Endothelial cell of umbilical vein (primary cell): ENCODE measurements around the gene RRM1. TPM values are rescaled to one million over a fixed set of nuclear protein-coding genes. Genes with fewer than 3 reads are reported as not detected.

Experiments
- BruUV-seq: library from RNA; stranded (reverse); fragments of 400-500 nt; replicated peaks from 2 replicates; lab custom pipeline; 2021; lab: Mats Ljungman, UMichigan
- CTCF ChIA-PET: fragments of 300-600, 350-600 bp; sonication (Branson Sonifier 250); formaldehyde crosslinking; loops from one replicate; lab custom pipeline; 2021; ENCODE audit warnings: antibody characterized with exemption, inconsistent platforms; lab: Charles Lee
- POLR2A ChIA-PET: fragments of 300-600, 350-600 bp; sonication (Branson Sonifier 250); formaldehyde crosslinking; loops from one replicate; lab custom pipeline; 2021; ENCODE audit warnings: antibody characterized with exemption, inconsistent platforms; lab: Charles Lee
- DNase-seq: peaks from one replicate; pipeline ENCODE4 v3.0.0-alpha.2; 2011; ENCODE audit warnings: low read depth, low spot score
- FAIRE-seq: peaks from 2 replicates; lab custom pipeline; 2011; peaks lifted over from hg19 to GRCh38; lab: Jason Lieb, UNC
- H2AFZ ChIP-seq: 2 replicates; pipeline ENCODE4 v1.6.0; 2012; ENCODE audit warnings: low read depth, low read length, control low read depth, inconsistent platforms
- H3K27ac ChIP-seq: 2 replicates; pipeline ENCODE4 v1.5.1; 2011; ENCODE audit warnings: low read depth, mild to moderate bottlenecking, control low read depth, low read length, moderate library complexity; ENCODE audit not compliant: insufficient read depth
- H3K27me3 ChIP-seq, 2 experiments: 2 replicates each; pipeline versions ENCODE4 v1.6.0 to v1.6.1; 2011; ENCODE audit warnings: low read length in 2 of 2, mixed read lengths in 1 of 2; ENCODE audit not compliant: control insufficient read depth in 2 of 2, insufficient read depth in 2 of 2
- H3K36me3 ChIP-seq, 2 experiments: 2 replicates in 1 of 2; 3 replicates in 1 of 2; pipeline ENCODE4 v1.5.1; 2011; ENCODE audit warnings: low read length in 2 of 2, mild to moderate bottlenecking in 1 of 2, moderate library complexity in 1 of 2; ENCODE audit not compliant: control insufficient read depth in 2 of 2, insufficient read depth in 2 of 2; ENCODE audit errors: extremely low read depth in 1 of 2
- H3K4me1 ChIP-seq: 3 replicates; pipeline ENCODE4 v1.5.1; 2011; ENCODE audit warnings: mild to moderate bottlenecking, low read length; ENCODE audit not compliant: control insufficient read depth, insufficient read depth; ENCODE audit errors: extremely low read depth
- H3K4me2 ChIP-seq: 2 replicates; pipeline ENCODE4 v1.6.1; 2011; ENCODE audit warnings: low read length, control low read depth, mixed read lengths; ENCODE audit not compliant: insufficient read depth
- H3K4me3 ChIP-seq, 3 experiments: fragments of 200-600 bp in 1 of 3; sonication (generic), shearing (Covaris generic) in 1 of 3; replicated peaks in 1 of 3; 2 replicates each; pipeline ENCODE4 v1.5.1; 2011 to 2016; ENCODE audit warnings: control low read depth in 3 of 3, low read length in 3 of 3, mild to moderate bottlenecking in 2 of 3, inconsistent platforms in 1 of 3, low read depth in 1 of 3, moderate library complexity in 1 of 3; ENCODE audit not compliant: insufficient read depth in 1 of 3
- H3K79me2 ChIP-seq: 2 replicates; pipeline ENCODE4 v1.6.0; 2012; ENCODE audit warnings: low read length, inconsistent platforms; ENCODE audit not compliant: control insufficient read depth, insufficient read depth
- H3K9ac ChIP-seq: replicated peaks from 2 replicates; pipeline ENCODE3; 2011; ENCODE audit warnings: low read length, control low read depth; ENCODE audit not compliant: insufficient read depth; ENCODE audit errors: extremely low read depth
- H3K9me1 ChIP-seq: replicated peaks from 3 replicates; pipeline ENCODE4 v1.6.0; 2011; ENCODE audit warnings: mild to moderate bottlenecking, low read length; ENCODE audit not compliant: control insufficient read depth, insufficient read depth; ENCODE audit errors: extremely low read depth
- H3K9me3 ChIP-seq: replicated peaks from 2 replicates; pipeline ENCODE4 v1.5.1; 2012; ENCODE audit warnings: low read length, inconsistent platforms; ENCODE audit not compliant: control insufficient read depth, insufficient read depth
- H4K20me1 ChIP-seq: replicated peaks from 2 replicates; pipeline ENCODE3; 2011; ENCODE audit warnings: mild to moderate bottlenecking, low read length; ENCODE audit not compliant: control insufficient read depth, insufficient read depth; ENCODE audit errors: extremely low read depth
- CTCF ChIP-seq, 2 donors: IDR thresholded peaks; 1 replicate in 1 of 2; 2 replicates in 1 of 2; pipeline ENCODE4 v1.5.1; 2011; ENCODE audit warnings: low read length in 2 of 2, mild to moderate bottlenecking in 2 of 2, moderate library complexity in 2 of 2, control low read depth in 1 of 2, inconsistent platforms in 1 of 2, low read depth in 1 of 2; ENCODE audit not compliant: insufficient read depth in 1 of 2; ENCODE audit errors: extremely low read depth in 1 of 2
- EZH2 ChIP-seq: IDR thresholded peaks from 2 replicates; pipeline ENCODE4 v1.6.1; 2012; ENCODE audit warnings: borderline replicate concordance, low read depth, mild to moderate bottlenecking, moderate library complexity, low read length, inconsistent platforms; ENCODE audit not compliant: severe bottlenecking
- FOS ChIP-seq: IDR thresholded peaks from 2 replicates; pipeline ENCODE4 v1.6.1; 2011; ENCODE audit warnings: mild to moderate bottlenecking, low read length, moderate library complexity, borderline replicate concordance; ENCODE audit not compliant: insufficient read depth
- GATA2 ChIP-seq: IDR thresholded peaks from 2 replicates; pipeline ENCODE4 v1.7.0; 2011; ENCODE audit warnings: low read depth, mild to moderate bottlenecking, moderate library complexity, mixed read lengths, low read length; ENCODE audit not compliant: insufficient read length, insufficient read depth
- JUN ChIP-seq: IDR thresholded peaks from 2 replicates; pipeline ENCODE4 v1.6.1; 2011; ENCODE audit warnings: borderline replicate concordance, low read depth; ENCODE audit not compliant: insufficient read length, insufficient read depth
- MAX ChIP-seq: IDR thresholded peaks from 2 replicates; pipeline ENCODE4 v1.6.1; 2011; ENCODE audit not compliant: insufficient read depth, insufficient read length
- MYC ChIP-seq: IDR thresholded peaks from one replicate; pipeline ENCODE4 v1.6.1; 2011; ENCODE audit warnings: mild to moderate bottlenecking, low read depth, low read length
- POLR2A ChIP-seq: IDR thresholded peaks from 2 replicates; pipeline ENCODE4 v1.6.1; 2012; ENCODE audit warnings: low read depth, mild to moderate bottlenecking, control low read depth, low read length
- POLR2AphosphoS5 ChIP-seq: IDR thresholded peaks from 2 replicates; pipeline ENCODE4 v1.6.1; 2012; ENCODE audit warnings: low read depth, mild to moderate bottlenecking, control low read depth, low read length, moderate library complexity; ENCODE audit not compliant: insufficient read depth
- dilution Hi-C: fragments of 300-500 bp; cut with MboI; formaldehyde crosslinking; loops from one replicate; pipeline ENCODE4 v1.15.0; 2019; ENCODE audit warnings: low sequenced_read_pairs; ENCODE audit not compliant: extremely low pct_ligation_motif_present
- intact Hi-C: fragments of 100-400 bp; cut with micrococcal nuclease; formaldehyde crosslinking; loops from one replicate; pipeline ENCODE4 v1.10.0; 2022
- polyA plus RNA-seq, 4 experiments: library from polyadenylated mRNA; depleted of rRNA in 3 of 4; stranded (reverse) in 3 of 4; unstranded in 1 of 4; fragments of >200 nt; gene quantifications; 2 replicates each; pipeline versions ENCODE4 v1.2.1 to v1.2.3, GENCODE V29; 2011 to 2012; ENCODE audit warnings: missing spikeins in 1 of 4
- total RNA-seq: library from RNA; stranded (reverse); gene quantifications from 2 replicates; pipeline ENCODE4 v1.2.3, GENCODE V29; 2021

The RRM1 gene
- total and polyA plus RNA-seq, 2 donors (not counting 3 experiments of a cell fraction or from before 2014, with no cell fraction given), result 55.3 to 112 TPM

GRCh38 chr11:4085575-4085974, 9.0 kb upstream of the RRM1 start:
- FAIRE-seq (no peak), DNase-seq (no peak)
- Histone ChIP-seq H3K79me2 (no peaks in the 10 kb centered on the region), H3K4me2 (no peak overlapping the region), H3K9ac (no peak overlapping the region), H3K27me3 (no peaks in the 10 kb centered on the region), H3K4me1 (no peaks in the 10 kb centered on the region), H2AFZ (no peak overlapping the region), H3K9me3 (no peaks in the 10 kb centered on the region), H4K20me1 (no peaks in the 10 kb centered on the region), H3K9me1 (no peaks in the 10 kb centered on the region), H3K27ac (no peak overlapping the region), H3K36me3 (peaks cover 0 to 7% of the 10 kb centered on the region in 2 experiments), H3K4me3 (no peak overlapping the region)
- TF ChIP-seq EZH2 (no peak), CTCF (IDR thresholded peaks at IDR 0.05; ENCODE audit: extremely low read depth in 1 of 2, insufficient read depth in 1 of 2, low read depth in 1 of 2, low read length in 2 of 2) (no peak), MYC (no peak), JUN (no peak), GATA2 (no peak), MAX (no peak), FOS (no peak), POLR2AphosphoS5 (no peak), POLR2A (no peak)
- no TSS peak for BruUV-seq
- intact Hi-C loops (no loop called here), dilution Hi-C loops (no loop called here)
- POLR2A ChIA-PET, result no interaction called here
- CTCF ChIA-PET, result interaction anchor here (1.6 to 3.0 kb wide), 3 partner anchors 13 to 244 kb away, joined by 6 to 12 read pairs (median 6); partner anchors contain the start of gene RHOG
